Activated T-helper 2 cell treated with anti-CD3 and anti-CD28 coated beads, Interferon-gamma antibody, Interleukin-2, Interleukin-4, amounts not matched to agents 10 μg/mL and 5 μg/mL and 100 μg/mL, durations not matched to agents 14 hours and 24 hours and 36 hours (primary cell): ENCODE data around the gene FAHD2B. TPM values are rescaled to one million over a fixed set of nuclear protein-coding genes. Genes with fewer than 3 reads are reported as not detected.
A peak's percentile ranks its signal among the peaks of the same experiment; 100 is the strongest.
"Not testable (repeated sequence)": the region's sequence is repeated elsewhere in the genome, so short reads cannot be mapped to it uniquely, and the experiment has no call there.

ENCODE experiments used
- DNase-seq: peaks from one replicate; pipeline ENCODE4 v3.0.0; 2021; ENCODE audit warnings: low spot score
- H3K27ac Mint-ChIP-seq: one replicate; pipeline ENCODE4 v1.8.0; 2021; ENCODE audit warnings: mixed read lengths
- H3K27me3 Mint-ChIP-seq: one replicate; pipeline ENCODE4 v1.8.0; 2021; ENCODE audit warnings: low read depth, mixed read lengths
- H3K36me3 Mint-ChIP-seq: one replicate; pipeline ENCODE4 v1.8.0; 2021; ENCODE audit warnings: low read depth, mixed read lengths
- H3K4me1 Mint-ChIP-seq: one replicate; pipeline ENCODE4 v1.8.0; 2021; ENCODE audit warnings: low read depth, mixed read lengths
- H3K4me3 Mint-ChIP-seq: one replicate; pipeline ENCODE4 v1.8.0; 2021; ENCODE audit warnings: low read depth, mild to moderate bottlenecking, moderate library complexity, mixed read lengths
- H3K9me3 Mint-ChIP-seq: one replicate; pipeline ENCODE4 v1.8.0; 2021; ENCODE audit warnings: mixed read lengths
- intact Hi-C: fragments of 100-400 bp; cut with micrococcal nuclease; formaldehyde crosslinking; loops from one replicate; pipeline ENCODE4 v1.15.1; 2023
- total RNA-seq: library from RNA; stranded (reverse); gene quantifications from 2 replicates; pipeline ENCODE4 v1.2.3, GENCODE V29; 2022

Gene FAHD2B, protein sequence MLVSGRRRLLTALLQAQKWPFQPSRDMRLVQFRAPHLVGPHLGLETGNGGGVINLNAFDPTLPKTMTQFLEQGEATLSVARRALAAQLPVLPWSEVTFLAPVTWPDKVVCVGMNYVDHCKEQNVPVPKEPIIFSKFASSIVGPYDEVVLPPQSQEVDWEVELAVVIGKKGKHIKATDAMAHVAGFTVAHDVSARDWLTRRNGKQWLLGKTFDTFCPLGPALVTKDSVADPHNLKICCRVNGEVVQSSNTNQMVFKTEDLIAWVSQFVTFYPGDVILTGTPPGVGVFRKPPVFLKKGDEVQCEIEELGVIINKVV
- 27.1 and 29.0 TPM in 2 replicates for total RNA-seq

DNA sequence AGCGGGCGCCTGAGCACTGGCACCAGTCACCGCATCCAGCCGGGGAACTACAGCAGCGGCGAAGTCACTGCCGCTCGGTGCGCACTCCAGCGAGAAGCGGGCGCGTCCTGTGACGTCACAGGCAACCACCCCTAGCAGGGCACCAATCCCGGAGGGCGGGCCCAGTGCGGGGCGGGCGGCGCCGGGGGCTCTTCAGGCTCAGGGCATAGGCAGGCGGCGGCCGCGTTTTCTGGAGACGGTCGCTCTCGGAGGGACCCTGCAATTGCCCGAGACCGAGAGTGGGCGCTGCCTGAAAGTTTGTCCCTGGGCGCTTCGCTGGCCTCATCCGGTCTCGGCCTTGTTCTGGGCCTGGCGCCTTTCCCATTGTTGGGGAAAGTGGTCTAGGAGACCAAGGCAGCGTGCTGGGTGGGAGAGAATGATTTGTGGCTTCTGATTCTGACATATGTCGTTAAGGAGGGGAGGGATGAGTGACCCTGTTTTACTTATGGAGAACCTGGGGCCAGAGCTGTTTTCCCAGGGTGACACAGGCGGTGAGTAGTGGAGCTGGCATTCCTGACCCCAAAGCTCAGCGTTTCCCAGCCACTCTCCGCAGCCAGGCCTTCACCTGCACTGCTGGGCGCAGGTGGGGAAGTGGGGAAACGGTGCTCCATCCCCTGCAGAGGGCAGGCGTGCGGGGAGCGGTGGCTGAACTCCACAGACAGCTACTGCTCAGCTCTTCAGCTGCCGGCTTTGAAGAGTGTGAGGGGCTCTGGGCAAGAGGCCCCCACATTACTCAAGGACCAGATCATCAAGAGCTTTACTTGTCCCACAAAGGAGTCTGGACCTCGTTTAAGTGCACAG is at the start of gene FAHD2B:
FAHD2B (minus strand) TSS at position 111 of the 840 bp plus-strand sequence. CDS start 3,176 bp downstream, outside the sequence.
- DNase-seq: peak; percentile 75
- H3K9me3 Mint-ChIP-seq, H3K4me1 Mint-ChIP-seq, intact Hi-C loops, H3K36me3 Mint-ChIP-seq: not testable (repeated sequence)
- H3K4me3 Mint-ChIP-seq: peak within 1 kb of the TSS; percentile 77
- H3K27ac Mint-ChIP-seq: peak within 1 kb of the TSS; percentile 67
- peaks cover 15% of the 10 kb centered on the region for H3K27me3 Mint-ChIP-seq

DNA sequence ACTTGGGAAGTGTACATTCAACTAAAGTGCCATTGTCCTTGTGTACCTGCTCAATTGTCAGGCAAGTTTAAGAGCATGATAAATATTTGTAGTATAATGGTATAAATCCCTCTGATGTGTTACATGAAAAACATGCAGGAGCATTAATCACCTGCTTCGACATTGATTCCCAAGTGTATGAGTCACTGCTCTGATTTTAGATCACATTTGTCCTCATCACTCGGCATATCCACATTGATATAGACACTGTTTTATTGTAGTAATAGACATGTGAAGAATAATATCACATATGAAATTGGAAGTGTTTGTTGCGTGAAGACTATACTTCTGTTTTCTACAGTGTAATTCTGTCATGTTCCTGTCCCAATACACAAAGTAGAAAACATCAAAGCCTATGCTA is 49.3 kb upstream of the FAHD2B start:
- H3K27me3 Mint-ChIP-seq, H3K27ac Mint-ChIP-seq, DNase-seq, H3K4me3 Mint-ChIP-seq, H3K4me1 Mint-ChIP-seq, H3K9me3 Mint-ChIP-seq, intact Hi-C loops: not testable (repeated sequence)
- H3K36me3 Mint-ChIP-seq: peaks cover 46% of the 10 kb centered on the region

DNA sequence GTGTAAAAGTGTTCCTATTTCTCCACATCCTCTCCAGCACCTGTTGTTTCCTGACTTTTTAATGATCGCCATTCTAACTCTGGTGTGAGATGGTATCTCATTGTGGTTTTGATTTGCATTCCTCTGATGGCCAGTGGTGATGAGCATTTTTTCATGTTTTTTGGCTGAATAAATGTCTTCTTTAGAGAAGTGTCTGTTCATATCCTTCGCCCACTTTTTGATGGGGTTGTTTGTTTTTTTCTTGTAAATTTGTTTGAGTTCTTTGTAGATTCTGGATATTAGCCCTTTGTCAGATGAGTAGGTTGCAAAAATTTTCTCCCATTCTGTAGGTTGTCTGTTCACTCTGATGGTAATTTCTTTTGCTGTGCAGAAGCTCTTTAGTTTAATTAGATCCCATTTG is 34.4 kb upstream of the FAHD2B start:
- intact Hi-C loops, DNase-seq, H3K4me1 Mint-ChIP-seq, H3K9me3 Mint-ChIP-seq, H3K27ac Mint-ChIP-seq, H3K4me3 Mint-ChIP-seq, H3K27me3 Mint-ChIP-seq: not testable (repeated sequence)
- H3K36me3 Mint-ChIP-seq: peaks cover 43% of the 10 kb centered on the region

DNA sequence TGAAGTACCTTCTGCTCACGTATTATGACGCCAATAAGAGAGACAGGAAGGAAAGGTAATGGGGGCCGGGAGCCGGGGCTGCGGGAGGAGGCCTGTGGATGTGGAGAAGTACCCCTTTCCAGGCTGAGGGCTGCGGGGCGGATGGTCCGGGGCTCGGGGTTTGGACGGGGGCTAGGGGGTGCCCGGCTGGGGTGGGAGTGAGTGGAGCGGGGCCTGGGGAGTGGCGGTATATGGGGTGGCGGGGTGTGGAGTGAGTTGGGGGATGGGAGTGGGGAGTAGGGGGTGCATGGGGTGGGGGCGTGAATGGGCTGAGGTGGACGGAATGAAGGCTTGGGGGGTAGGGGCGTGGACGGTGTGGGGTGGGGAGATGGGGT is 19.2 kb upstream of the FAHD2B start:
- peak overlapping the region; percentile 96 for H3K4me3 Mint-ChIP-seq

DNA sequence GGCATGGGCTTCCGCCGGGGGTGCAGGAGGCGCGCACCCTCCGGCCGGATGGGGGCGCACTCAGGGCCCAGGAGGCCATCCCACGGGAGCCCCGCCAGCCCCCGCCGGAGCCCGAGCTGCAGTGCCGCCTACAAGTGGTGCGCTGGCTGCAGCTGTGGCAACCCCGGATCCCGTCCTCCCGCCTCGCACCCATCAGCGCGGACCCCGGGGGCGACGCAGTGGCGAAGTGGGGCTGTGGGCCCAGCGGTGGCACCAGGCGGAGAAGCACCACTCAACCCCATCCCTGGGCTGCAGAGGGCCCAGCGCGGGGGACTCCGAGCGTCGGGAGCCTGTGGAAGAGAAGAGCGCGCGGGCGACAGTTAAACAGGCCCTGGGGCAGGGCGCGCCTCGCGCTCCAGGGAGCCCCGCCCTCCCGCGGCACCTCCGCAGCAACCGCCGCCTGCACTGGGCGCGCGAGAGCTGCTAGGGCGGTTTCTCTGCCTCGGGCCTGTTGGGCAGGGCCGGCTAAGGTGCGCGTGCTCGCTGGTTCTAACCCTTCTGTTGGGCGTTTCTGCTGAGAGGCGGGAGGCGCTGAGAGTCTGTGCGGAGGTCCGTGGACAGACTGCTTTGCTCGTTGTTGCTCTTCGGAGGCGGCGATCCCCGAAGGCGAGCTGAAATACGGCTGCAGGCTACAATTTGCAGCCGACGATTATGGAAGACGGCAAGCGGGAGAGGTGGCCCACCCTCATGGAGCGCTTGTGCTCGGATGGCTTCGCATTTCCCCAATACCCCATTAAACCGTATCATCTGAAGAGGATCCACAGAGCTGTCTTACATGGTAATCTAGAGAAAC is 18.6 kb upstream of the FAHD2B start, which contains the start of gene ANKRD36:
ANKRD36 (plus strand) TSS at position 104 of the 832 bp plus-strand sequence; CDS start at position 691, 587 bp downstream.
- intact Hi-C loops: loop anchor here (2.0 to 5.0 kb wide), 3 partner anchors 100 to 254 kb away; partner anchors contain the start of gene ANKRD39
- peak within 1 kb of the TSS; percentile 95 for H3K27ac Mint-ChIP-seq
- H3K4me3 Mint-ChIP-seq: peak within 1 kb of the TSS; percentile 96
- H3K27me3 Mint-ChIP-seq: peaks cover 21% of the 10 kb centered on the region
- not testable (repeated sequence) for H3K4me1 Mint-ChIP-seq, H3K36me3 Mint-ChIP-seq, H3K9me3 Mint-ChIP-seq
- DNase-seq: peak; percentile 82

More for the DNA sequence above, 19.2 kb upstream of the FAHD2B start:
- H3K27me3 Mint-ChIP-seq: peaks cover 16% of the 10 kb centered on the region
- H3K36me3 Mint-ChIP-seq, H3K9me3 Mint-ChIP-seq, H3K4me1 Mint-ChIP-seq, DNase-seq: not testable (repeated sequence)
- H3K27ac Mint-ChIP-seq: peak overlapping the region; percentile 95
- intact Hi-C loops: loop anchor here (2.0 to 5.0 kb wide), 3 partner anchors 101 to 255 kb away; partner anchors contain the start of gene ANKRD39

DNA sequence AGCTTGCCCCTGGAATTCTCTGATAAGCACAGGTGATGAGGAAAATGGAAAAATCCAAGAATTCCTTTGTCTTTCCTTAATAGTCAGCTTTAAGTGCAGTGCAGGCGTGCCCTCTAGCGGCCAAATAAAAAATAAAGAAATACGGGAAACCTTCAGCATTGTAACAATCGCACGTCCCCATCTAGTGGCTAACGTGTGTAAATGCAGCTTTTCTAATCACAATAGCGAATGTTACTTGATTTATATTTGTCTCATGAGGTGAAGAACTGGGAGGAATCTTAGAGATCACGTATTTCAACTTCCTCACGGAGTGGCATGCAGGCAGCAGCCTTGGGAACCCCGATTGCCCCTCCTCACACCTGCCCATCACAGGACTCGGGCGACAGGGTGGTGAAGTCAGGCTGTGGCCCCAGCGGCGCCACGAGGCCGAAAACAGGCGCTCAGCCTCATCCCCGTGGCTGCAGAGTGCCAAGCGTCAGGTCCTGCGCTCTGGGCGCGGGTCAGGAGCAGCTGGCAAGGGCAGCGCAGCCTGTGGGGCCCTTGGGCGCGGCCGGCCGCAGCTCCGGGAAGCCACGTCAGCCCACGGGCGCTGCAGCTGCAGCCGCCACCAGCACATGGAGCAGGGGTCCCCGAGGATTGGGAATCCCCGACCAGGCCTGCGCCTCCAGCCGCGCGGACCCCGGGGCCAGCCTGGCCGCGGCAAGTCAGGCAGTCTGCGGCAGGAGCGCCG is 17.8 kb upstream of the FAHD2B start:
- H3K9me3 Mint-ChIP-seq, H3K36me3 Mint-ChIP-seq, H3K4me1 Mint-ChIP-seq: not testable (repeated sequence)
- peaks cover 24% of the 10 kb centered on the region for H3K27me3 Mint-ChIP-seq
- peak overlapping the region; percentile 92 for H3K27ac Mint-ChIP-seq
- intact Hi-C loops: loop anchor here (2.0 to 5.0 kb wide), 3 partner anchors 100 to 254 kb away; partner anchors contain the start of gene ANKRD39
- peak; percentile 48 for DNase-seq
- H3K4me3 Mint-ChIP-seq: peak overlapping the region; percentile 85

DNA sequence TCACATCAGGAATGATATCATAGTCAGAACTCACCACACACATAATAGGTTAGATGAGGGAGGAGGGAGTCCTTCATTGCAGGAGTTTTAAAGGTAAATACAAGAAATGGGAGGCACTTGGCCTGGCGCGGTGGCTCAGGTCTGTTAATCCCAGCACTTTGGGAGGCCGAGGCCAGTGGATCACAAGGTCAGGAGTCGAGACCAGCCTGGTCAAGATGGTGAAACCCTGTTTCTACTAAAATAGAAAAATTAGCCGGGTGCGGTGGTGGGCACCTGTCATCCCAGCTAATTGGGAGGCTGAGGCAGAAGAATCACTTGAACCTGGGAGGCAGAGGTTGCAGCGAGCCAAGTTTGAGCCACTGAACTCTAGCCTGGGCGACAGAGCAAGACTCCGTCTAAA is 16.6 kb upstream of the FAHD2B start:
- H3K4me3 Mint-ChIP-seq, H3K36me3 Mint-ChIP-seq, H3K9me3 Mint-ChIP-seq, H3K4me1 Mint-ChIP-seq, H3K27ac Mint-ChIP-seq, DNase-seq: not testable (repeated sequence)
- peaks cover 31% of the 10 kb centered on the region for H3K27me3 Mint-ChIP-seq
- intact Hi-C loops: loop anchor here (5.0 kb wide), 1 partner anchor 149 kb away; no protein-coding TSS in a partner anchor

DNA sequence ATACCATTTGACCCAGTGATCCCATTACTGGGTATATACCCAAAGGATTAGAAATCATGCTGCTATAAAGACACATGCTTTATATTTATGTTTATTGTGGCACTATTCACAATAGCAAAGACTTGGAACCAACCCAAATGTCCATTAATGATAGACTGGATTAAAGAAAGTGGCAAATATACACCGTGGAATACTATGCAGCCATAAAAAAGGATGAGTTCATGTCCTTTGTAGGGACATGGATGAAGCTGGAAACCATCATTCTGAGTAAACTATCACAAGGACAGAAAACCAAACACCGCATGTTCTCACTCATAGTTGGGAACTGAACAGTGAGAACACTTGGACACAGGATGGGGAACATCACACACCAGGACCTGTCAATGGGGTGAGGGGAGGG is 12.2 kb upstream of the FAHD2B start:
- H3K4me1 Mint-ChIP-seq, intact Hi-C loops, H3K9me3 Mint-ChIP-seq, H3K27ac Mint-ChIP-seq, DNase-seq, H3K4me3 Mint-ChIP-seq, H3K36me3 Mint-ChIP-seq: not testable (repeated sequence)
- peaks cover 54% of the 10 kb centered on the region for H3K27me3 Mint-ChIP-seq

DNA sequence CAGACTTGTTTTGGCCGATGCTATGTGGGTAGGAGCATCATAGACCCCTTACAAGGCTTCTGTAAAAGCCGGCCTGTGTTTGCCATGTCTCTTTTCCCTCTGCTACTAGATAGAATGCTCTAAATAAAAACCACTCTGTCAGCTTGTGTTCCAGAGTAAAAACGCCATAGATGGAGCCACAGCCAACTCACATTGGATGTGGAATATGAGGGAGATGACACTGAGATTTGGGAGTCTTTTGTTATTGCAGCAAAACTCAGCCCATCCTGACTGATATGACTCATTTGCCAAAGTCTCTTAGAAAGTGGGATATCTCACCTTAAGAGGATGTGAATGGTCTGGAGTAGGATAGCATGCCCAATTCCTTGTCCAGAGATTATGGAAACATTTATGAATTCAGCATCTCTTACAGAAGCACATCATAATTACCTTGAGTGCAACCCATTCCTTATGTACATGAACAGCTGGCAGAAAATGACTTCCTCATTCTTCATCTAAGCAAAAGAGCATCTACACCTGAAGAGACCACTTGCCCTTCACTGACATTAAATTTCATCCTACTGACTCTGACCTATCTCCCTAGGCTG is 4.2 kb upstream of the FAHD2B start:
- DNase-seq, H3K4me1 Mint-ChIP-seq, H3K9me3 Mint-ChIP-seq, H3K36me3 Mint-ChIP-seq, H3K4me3 Mint-ChIP-seq, intact Hi-C loops, H3K27ac Mint-ChIP-seq: not testable (repeated sequence)
- peaks cover 40% of the 10 kb centered on the region for H3K27me3 Mint-ChIP-seq

DNA sequence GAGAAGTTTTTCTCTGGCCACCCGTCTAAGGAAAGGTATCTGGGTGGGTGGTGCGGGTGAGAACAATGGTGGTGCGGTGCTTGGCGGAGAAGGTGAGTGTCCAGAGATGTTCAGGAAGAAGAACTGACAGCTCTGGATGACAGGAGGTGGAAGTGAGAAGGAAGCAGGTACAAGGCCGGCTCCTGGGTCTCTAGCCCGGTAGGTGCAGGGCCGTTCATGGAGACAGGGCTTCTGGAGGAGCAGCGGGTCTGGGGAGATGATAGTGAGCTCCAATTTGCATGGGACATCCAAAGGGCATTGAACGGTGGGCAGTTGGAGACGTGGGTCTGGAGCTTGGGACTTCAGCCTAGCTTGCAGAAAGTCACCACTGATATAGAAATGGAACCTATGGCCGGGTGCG is 979 bp upstream of the FAHD2B start:
- Mint-ChIP-seq H3K36me3 (no peaks in the 10 kb centered on the region), H3K9me3 (peaks cover 8% of the 10 kb centered on the region), H3K27me3 (peaks cover 19% of the 10 kb centered on the region), H3K4me3 (peak overlapping the region; percentile 77), H3K27ac (no peak overlapping the region), H3K4me1 (peaks cover 9% of the 10 kb centered on the region)
- no peak for DNase-seq
- intact Hi-C loops: no loop called here

DNA sequence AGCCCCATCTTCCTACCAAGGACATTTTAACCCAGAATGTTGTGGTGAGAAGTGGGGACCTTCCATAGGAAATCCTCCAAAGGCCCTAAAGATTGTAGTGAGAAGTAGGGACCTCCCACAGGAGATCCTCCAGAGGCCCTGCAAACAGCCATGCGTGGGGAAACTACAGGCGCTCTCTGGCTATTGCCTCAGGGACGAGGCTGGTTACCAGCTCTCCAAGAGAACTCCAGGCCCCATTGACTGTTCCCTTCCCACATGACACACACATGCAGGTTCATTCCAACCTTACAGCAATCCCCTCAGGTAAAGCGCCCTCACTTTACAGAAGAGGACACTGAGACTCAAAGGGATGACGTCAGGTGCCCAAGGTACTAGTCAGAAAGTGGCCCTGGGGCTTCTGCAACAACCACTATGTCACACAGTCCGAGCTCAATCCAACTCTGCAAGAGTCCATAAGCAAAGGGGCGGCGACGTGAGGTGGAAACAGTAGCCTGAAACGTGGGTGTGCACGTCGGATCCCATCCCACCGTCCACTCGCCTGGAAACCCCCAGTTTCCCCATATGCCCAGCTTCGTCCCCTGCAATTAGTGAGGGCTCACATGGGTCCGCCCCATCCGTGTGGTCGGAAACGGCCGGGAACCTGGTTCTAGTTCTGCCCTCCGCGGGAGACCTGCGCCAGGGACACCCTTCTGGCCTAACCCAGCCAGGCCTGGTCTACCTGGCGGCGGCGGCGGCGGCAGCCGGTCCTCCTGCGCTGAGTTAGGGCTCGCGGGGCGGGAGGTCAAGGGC is 505 bp downstream of the FAHD2B start:
- intact Hi-C loops, H3K4me1 Mint-ChIP-seq, H3K9me3 Mint-ChIP-seq, H3K36me3 Mint-ChIP-seq, H3K27ac Mint-ChIP-seq, H3K27me3 Mint-ChIP-seq, DNase-seq: not testable (repeated sequence)
- H3K4me3 Mint-ChIP-seq: peak overlapping the region; percentile 47
